ENCODE results near the gene HSD17B8.
"Not testable (repeated sequence)": the region's sequence is repeated elsewhere in the genome, so short reads cannot be mapped to it uniquely, and the experiment has no call there.

HSD17B8 gene

GRCh38 chr6:33206027-33206863 lies 1.8 kb downstream of the HSD17B8 start:
- no peak for DNase-seq (ENCODE audit: low spot score)

DNA sequence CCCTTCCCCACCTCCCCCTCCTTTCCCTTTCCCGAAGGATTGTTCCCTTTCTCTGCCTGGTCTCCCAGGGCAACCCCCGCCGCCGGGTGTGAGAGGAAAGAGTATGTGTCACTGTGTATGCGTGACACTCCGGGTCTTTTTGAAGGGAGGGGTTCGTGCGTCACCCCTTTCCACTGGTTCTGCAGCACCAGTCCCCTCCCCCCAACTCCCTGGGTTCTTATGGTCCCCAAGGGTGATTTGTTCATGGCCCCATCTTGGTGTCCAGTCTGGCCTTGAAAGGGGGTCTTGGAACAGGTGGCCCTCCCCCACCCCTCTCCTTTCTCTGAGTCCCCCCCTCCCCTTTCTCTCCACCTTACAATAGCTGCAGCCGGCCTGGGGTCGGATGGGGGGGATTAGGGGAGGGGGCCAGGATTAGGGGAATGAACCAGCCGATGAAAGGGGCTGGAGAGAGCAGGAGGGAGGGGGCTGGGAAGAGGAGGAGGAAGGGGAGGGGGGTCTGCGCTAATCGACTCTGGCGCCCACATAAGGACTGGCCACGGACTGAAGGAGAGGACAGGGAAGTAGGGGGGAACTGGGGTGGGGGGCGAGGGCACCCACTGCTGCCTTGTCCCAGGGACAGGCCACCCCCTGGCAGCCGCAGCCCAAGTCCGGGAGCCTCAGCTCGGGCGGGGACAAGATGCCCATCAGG lies 2.6 kb downstream of the HSD17B8 start:
- peak; percentile 53 for DNase-seq (ENCODE audit: low spot score)

GRCh38 chr6:33207552-33208090 lies 3.2 kb downstream of the HSD17B8 start:
- peak; percentile 77 for DNase-seq (ENCODE audit: low spot score)

GRCh38 chr6:33208091-33208967 lies 3.9 kb downstream of the HSD17B8 start, which contains the start of gene RING1:
Gene RING1 (plus strand): TSS chr6:33208500. CDS start chr6:33208823, 323 bp downstream.
- peak; percentile 98 for DNase-seq (ENCODE audit: low spot score)

DNA sequence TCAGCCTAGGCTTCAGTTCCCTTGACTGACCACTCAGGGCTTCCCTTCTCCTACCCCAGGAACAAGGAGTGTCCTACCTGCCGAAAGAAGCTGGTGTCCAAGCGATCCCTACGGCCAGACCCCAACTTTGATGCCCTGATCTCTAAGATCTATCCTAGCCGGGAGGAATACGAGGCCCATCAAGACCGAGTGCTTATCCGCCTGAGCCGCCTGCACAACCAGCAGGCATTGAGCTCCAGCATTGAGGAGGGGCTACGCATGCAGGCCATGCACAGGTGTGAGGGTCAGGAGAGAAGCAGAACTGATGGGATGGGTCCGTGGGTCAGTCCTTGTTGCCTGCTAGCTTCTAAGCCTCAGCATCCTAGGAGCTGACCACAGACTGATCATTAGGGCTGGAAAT lies 5.4 kb downstream of the HSD17B8 start:
- DNase-seq (ENCODE audit: low spot score): no peak

DNA sequence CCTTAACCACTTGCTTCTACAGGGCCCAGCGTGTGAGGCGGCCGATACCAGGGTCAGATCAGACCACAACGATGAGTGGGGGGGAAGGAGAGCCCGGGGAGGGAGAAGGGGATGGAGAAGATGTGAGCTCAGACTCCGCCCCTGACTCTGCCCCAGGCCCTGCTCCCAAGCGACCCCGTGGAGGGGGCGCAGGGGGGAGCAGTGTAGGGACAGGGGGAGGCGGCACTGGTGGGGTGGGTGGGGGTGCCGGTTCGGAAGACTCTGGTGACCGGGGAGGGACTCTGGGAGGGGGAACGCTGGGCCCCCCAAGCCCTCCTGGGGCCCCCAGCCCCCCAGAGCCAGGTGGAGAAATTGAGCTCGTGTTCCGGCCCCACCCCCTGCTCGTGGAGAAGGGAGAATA lies 6.7 kb downstream of the HSD17B8 start:
- DNase-seq (ENCODE audit: low spot score): no peak

DNA sequence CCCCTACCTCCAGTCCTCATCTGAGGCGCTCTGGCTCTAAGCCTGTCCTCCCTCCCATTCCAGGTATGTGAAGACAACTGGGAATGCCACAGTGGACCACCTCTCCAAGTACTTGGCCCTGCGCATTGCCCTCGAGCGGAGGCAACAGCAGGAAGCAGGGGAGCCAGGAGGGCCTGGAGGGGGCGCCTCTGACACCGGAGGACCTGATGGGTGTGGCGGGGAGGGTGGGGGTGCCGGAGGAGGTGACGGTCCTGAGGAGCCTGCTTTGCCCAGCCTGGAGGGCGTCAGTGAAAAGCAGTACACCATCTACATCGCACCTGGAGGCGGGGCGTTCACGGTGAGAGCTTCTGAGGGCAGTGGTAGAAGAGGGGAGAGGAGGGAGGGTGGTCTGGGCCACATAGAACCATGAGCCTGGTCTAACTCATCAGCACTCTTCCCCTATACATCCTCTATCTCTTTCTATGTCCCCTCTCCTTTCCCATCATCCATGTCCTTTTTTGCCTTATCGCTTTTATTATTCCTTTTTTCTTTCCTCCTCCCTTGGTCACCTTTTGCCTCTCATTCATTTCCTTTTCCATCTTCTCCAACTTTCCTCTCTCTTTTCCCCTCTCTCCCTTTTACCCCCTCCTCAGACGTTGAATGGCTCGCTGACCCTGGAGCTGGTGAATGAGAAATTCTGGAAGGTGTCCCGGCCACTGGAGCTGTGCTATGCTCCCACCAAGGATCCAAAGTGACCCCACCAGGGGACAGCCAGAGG lies 7.4 kb downstream of the HSD17B8 start:
- no peak for DNase-seq (ENCODE audit: low spot score)

DNA sequence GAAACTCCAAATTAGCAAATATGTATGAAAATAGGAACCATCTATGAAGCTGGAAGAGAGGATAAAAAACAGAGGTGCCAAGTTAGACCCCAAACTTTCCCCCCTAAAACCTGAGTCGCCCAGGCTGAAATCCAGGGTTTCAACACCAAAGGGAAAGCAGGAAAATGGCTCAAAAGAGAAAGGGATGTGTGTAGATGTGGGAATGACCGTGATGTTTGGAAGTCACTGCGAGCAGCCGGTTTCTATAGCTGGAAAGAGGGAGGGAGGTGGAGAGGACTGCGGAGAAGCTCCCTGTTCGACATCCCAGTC lies 8.4 kb downstream of the HSD17B8 start:
- DNase-seq (ENCODE audit: low spot score): no peak

DNA sequence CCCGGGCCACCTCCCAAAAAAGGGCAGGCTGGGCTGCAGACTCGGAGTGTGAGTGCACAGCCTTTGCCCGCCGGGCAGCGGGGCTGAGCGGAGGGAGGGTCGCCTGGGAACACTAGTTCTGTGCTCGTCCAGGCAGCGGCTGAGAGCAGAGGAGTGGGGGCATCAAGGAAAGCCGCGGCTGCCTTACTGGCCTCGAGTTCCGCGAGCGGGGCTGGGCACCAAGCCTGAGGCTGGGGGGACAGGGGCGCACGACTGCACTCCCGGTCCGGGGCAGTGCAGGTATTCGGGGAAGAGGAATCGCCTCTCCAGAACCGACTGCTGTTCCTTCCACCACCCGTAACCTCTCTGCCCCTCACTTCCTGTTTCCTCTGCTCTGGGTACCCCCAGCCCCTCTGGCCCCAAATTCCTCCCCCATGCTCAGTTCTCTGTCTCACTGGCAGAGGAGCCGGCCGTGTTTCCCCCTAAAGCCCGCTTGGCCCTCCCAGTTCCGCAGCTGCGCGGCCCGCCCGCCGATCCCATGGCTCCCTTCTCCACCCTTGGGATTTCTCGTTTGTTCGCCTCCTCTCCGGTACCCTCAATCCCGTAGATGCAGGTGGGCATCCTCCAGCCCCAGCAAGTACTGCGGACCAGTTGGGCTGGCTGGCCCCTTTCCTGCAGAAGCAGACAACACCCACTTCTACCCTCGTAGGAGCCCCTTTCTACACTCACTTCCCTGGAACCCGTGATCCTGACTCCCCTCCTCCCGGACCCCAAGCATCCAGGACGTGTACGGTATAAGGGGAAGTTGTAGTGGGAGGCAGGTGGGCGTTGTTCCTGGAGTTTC lies 8.9 kb downstream of the HSD17B8 start:
- peak; percentile 67 for DNase-seq (ENCODE audit: low spot score)

GRCh38 chr6:33213989-33214335 lies 9.5 kb downstream of the HSD17B8 start:
- no peak for DNase-seq (ENCODE audit: low spot score)

DNA sequence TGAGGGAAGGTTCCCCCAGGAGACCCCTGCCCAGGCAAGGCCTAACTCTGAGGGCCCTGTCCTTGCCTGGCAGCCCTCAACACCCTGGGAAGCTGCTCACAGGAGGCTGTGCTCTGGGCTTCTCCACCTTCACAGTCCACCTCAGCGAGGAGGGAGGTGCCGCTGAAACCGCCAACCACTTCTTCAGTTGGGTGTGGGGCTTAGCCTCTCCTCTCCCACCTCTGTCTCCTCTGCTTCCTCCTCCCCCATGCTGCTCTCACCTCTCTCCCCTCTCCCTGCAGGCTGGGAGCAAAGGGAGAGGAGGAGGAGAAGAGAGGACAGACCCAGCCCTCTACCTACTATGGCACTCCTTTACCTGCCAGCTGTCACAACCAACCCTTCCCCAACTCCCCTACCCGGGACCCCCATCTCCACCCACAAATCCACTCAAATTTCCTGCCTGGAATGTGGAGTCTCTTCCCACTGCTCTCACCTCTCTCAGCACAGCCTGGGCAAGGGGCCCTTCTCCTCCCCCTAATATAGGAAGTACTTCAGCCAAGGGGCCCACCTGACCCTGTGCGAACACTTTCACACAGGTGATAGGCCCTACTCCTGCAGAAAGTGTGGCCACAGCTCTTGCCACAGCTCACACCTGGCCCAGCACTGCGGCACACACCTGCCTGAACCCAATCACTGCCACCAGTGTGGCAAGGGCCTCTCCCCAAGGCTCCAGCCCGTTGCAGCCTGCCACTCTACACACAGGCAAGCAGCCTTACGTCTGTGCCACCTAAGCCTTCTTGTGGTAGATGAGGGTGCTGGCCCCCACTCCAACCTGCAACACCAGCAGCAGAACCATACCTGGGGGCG lies 11.0 kb downstream of the HSD17B8 start:
- DNase-seq (ENCODE audit: low spot score): no peak

DNA sequence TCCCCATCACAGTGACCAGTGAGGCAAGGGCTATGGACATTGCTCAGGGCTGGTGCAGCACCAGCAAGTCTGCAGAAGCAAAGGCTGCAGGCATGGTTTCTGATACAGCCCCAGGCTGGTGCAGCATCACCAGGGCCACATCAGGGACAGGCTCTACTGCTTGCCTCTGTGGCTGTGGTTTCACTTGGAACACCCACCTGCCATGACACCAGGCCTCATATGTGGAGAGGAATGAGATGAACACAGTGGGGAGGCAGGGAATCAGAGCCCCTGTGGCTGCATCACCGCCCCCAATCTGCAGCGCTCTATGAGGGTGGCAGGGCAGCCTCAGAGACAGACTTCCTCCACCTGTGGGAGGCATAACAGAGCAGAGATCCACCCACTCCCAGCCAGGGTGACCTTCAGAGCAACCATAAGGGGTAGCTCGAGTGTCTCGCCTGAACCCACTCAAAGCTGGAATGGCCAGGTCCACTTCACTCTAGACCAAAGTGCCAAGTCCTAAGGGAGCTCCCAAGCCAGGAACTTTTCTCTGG lies 11.7 kb downstream of the HSD17B8 start:
- no peak for DNase-seq (ENCODE audit: low spot score)

- DNase-seq (ENCODE audit: low spot score): no peak
These were observed 12.8 kb downstream of the HSD17B8 start for GRCh38 chr6:33217246-33217645.

DNA sequence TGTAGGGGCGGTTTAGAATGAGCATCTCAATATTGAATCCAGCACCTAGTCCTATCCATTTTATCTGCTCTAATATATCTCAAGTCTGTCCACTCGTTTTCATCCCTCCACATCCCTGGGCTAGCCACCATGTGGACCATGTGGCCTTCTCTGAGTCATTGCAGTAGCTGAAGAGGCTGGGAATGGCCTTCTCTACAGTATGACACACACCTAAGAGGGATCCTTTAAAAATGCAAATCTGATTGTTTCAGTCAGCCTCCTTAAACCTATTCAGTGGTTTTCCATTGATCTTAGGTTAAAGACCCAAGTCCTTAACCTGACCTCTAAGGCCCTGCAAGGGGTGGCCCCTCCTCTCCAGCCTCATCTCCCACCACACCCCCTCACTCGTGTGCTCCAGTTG lies 13.2 kb downstream of the HSD17B8 start:
- no peak for DNase-seq (ENCODE audit: low spot score)

- DNase-seq (ENCODE audit: low spot score): not testable (repeated sequence)
These were observed 22.2 kb downstream of the HSD17B8 start for GRCh38 chr6:33226503-33227120.

GRCh38 chr6:33235221-33235634 lies 30.8 kb downstream of the HSD17B8 start:
- DNase-seq (ENCODE audit: low spot score): no peak

GRCh38 chr6:33236328-33236727 lies 31.9 kb downstream of the HSD17B8 start:
- no peak for DNase-seq (ENCODE audit: low spot score)

DNA sequence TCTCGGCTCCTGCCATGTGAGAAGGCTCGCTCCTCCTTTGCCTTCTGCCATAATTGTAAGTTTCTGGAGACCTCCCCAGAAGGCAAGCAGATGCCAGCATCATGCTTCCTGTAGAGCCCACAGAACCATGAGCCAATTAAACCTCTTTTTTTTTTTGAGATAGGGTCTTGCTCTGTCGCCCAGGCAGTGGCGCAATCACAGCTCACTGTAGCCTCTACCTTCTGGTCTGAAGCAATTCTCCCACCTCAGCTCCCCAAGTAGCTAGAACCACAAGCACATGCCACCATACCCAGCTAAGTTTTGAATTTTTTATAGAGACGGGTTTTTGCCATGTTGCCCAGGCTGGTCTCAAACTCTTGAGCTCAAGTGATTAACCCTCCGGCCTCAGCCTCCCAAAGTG lies 32.4 kb downstream of the HSD17B8 start:
- DNase-seq (ENCODE audit: low spot score): no peak

- DNase-seq (ENCODE audit: low spot score): no peak
These were observed 33.3 kb downstream of the HSD17B8 start for GRCh38 chr6:33237741-33238140.
